A673 (cell line): ENCODE data around the gene KRTAP10-7.

Experiments
- EZH2 ChIP-seq: fragments of 200-600 bp; sonication (generic); IDR thresholded peaks from 2 replicates; pipeline ENCODE4 v1.6.1; 2017; ENCODE audit warnings: borderline replicate concordance, low read depth, mild to moderate bottlenecking, mixed read lengths, antibody characterized with exemption, low read length; ENCODE audit not compliant: poor library complexity, severe bottlenecking
- TF ChIP-seq, protein P1 (sequence below): fragments of 300-800, 200-600 bp; sonication (generic); conservative IDR thresholded peaks from 2 replicates; pipeline ENCODE4 v1.5.1; 2017; ENCODE audit warnings: low read depth, mild to moderate bottlenecking, antibody characterized with exemption, low read length, moderate library complexity, mixed read lengths

DNA sequence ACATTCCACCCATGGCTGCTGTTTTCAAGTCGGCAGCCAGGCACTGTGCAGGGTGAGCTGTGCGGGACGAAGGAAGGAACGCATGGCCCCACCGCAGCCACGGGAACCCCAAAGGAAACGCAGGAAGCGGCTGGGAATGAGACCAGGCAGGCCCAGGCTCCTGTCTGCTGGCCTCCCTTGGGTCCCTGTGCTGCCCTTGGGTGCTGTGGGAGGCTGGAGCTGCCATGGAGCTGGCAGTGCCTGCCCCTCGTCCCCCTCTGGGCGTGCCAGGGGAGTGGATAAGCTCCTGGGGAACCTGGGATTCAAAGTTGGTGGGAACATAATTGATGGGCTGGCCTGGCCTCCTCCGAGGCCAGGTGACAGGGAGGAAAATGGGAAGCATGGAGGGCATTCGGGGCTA, 32.1 kb upstream of the KRTAP10-7 start:
- TF ChIP-seq, protein P1, sequence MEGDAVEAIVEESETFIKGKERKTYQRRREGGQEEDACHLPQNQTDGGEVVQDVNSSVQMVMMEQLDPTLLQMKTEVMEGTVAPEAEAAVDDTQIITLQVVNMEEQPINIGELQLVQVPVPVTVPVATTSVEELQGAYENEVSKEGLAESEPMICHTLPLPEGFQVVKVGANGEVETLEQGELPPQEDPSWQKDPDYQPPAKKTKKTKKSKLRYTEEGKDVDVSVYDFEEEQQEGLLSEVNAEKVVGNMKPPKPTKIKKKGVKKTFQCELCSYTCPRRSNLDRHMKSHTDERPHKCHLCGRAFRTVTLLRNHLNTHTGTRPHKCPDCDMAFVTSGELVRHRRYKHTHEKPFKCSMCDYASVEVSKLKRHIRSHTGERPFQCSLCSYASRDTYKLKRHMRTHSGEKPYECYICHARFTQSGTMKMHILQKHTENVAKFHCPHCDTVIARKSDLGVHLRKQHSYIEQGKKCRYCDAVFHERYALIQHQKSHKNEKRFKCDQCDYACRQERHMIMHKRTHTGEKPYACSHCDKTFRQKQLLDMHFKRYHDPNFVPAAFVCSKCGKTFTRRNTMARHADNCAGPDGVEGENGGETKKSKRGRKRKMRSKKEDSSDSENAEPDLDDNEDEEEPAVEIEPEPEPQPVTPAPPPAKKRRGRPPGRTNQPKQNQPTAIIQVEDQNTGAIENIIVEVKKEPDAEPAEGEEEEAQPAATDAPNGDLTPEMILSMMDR, result no peak
- no peak for TF ChIP-seq EZH2
